ENCODE measurements around the gene PPP1R26.

DNA sequence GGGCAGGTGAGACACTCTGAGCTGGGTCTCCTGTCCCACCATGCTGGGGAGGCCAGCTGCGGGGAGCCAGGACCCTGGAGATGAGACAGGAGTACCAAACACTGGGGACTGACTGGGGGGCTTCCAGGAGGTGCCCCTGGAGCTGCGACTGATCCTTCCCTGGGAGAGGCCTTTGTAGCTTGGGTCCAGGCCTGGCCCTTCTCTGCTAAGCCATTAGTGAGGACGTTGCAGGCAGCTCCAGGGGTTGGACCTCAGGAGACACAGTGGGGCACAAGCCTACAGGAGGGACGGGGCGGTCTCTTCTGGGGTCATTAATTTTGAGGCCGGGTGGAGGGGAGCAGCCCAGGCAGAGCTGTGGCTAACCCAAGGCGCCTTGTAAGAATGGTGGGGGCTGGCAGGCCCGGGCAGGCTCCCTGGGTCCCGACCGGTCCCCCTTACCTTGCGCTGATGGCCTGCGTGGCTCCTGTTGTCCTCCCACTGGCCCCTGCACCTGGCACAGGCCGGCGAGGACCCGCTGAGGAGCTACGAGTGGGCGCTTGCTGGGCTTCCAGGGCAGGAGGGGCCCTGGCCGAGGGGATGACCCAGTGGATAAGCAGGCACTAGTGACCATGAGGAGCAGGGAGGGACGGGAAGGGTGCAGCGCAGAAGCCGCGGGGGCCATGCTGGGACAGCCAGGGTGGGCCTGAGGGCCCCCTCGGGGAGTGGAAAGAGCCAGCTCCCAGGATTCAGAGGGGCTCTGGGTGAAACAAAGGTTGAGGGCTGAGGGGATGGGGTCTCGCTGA lies 26.0 kb downstream of the PPP1R26 start:
- TF ChIP-seq, protein P1, sequence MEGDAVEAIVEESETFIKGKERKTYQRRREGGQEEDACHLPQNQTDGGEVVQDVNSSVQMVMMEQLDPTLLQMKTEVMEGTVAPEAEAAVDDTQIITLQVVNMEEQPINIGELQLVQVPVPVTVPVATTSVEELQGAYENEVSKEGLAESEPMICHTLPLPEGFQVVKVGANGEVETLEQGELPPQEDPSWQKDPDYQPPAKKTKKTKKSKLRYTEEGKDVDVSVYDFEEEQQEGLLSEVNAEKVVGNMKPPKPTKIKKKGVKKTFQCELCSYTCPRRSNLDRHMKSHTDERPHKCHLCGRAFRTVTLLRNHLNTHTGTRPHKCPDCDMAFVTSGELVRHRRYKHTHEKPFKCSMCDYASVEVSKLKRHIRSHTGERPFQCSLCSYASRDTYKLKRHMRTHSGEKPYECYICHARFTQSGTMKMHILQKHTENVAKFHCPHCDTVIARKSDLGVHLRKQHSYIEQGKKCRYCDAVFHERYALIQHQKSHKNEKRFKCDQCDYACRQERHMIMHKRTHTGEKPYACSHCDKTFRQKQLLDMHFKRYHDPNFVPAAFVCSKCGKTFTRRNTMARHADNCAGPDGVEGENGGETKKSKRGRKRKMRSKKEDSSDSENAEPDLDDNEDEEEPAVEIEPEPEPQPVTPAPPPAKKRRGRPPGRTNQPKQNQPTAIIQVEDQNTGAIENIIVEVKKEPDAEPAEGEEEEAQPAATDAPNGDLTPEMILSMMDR (IDR thresholded peaks at IDR 0.05; ENCODE audit: low read length), result no peak
- no peak for TF ChIP-seq EZH2 (IDR thresholded peaks at IDR 0.05; ENCODE audit: borderline replicate concordance, low read length)
